GM19043 (cell line): ENCODE results near the gene CCT8.

Experiments used
- ATAC-seq: cut with Tn5 transposase; IDR thresholded peaks from one replicate; pipeline ENCODE4 v1.9.1; 2021; ENCODE audit warnings: low read depth; ENCODE audit not compliant: unreplicated experiment

CCT8 gene, protein sequence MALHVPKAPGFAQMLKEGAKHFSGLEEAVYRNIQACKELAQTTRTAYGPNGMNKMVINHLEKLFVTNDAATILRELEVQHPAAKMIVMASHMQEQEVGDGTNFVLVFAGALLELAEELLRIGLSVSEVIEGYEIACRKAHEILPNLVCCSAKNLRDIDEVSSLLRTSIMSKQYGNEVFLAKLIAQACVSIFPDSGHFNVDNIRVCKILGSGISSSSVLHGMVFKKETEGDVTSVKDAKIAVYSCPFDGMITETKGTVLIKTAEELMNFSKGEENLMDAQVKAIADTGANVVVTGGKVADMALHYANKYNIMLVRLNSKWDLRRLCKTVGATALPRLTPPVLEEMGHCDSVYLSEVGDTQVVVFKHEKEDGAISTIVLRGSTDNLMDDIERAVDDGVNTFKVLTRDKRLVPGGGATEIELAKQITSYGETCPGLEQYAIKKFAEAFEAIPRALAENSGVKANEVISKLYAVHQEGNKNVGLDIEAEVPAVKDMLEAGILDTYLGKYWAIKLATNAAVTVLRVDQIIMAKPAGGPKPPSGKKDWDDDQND

GRCh38 chr21:29073222-29074006 is at the start of gene CCT8:
CCT8 (minus strand) TSS chr21:29073648; CDS start chr21:29073590, 58 bp downstream.
- ATAC-seq = peak; percentile 84

- peak; percentile 70 for ATAC-seq
These were observed 48.3 kb upstream of the CCT8 start for GRCh38 chr21:29121759-29122158.

GRCh38 chr21:29117372-29117955 is 44.0 kb upstream of the CCT8 start:
- ATAC-seq = no peak

DNA sequence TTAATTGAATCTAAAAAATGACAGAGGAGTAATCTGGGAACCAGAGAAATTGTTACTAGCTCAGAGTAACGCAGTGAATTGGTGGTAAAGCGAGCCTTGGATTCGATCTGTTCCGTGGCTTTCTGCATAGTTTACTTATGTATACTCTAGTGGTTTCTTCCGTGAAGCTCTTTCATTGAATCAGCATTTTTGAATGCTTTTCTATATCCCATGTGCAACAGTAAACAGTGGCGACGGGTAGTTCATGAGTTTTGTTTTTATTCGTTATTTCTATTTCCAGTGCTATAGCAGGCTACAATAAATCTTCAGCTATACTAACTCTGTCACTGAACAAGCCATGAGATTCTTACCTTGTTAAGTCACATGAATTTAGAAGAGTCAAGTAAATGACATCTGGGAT is 42.5 kb upstream of the CCT8 start:
- ATAC-seq = no peak

DNA sequence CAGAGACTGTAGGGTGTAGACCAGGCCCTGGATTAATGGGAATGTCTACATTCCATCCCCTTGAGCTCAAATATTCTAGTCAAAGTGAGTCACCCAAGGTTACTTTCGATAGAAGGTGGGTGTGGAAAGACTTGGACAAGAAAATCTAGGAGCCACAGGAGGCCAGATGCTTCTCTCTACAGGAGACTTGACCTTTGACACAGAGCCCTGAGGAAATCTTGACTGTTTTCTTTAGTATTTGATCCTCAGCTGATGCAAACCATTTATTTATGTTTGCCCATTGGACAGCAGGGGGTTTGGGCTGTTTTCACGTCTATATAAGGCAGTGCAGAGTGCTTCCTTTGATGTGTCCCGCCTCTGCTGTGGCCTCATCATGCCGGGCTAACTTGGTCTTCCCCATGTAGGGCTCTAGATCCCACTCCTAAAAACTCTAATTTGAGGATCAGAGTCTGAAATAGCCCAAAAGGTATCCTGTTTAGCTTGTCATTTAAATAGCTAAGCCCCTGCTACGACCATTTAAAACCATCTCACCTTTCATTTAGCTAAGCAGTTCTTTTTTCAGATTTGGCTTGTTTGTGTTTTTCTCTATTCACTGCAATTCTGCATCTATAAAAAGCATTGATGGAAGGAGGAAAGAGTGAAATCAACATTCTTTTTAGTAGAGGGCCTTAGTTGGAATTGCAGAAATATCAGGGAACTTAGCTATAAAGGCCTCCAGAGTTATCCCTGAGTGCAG is 41.5 kb upstream of the CCT8 start:
- no peak for ATAC-seq

- no peak for ATAC-seq
These were observed 31.8 kb upstream of the CCT8 start for GRCh38 chr21:29105218-29105617.

DNA sequence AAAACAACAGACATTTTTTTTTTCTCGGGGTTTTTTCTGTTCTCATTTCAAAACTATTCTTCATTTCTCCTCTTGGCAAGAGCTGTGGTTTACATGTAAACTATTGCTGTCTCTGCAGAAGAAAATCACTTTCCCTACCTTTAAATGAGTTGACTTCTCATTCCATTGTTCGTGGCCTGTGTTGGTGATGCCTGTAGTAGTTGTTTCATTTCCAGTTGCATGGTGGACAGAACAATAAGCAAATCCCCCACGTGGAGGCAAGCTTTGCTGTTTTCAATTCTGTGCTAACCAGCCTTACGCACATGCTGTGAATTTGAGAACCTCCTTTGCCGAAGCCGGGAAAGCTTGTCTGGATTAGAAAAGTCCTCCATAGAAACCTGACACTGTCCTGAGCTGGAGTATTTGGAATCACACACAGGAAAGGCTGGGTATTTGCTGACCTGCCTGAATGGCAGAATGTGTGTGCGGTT is 30.8 kb upstream of the CCT8 start:
- ATAC-seq = peak; percentile 52

DNA sequence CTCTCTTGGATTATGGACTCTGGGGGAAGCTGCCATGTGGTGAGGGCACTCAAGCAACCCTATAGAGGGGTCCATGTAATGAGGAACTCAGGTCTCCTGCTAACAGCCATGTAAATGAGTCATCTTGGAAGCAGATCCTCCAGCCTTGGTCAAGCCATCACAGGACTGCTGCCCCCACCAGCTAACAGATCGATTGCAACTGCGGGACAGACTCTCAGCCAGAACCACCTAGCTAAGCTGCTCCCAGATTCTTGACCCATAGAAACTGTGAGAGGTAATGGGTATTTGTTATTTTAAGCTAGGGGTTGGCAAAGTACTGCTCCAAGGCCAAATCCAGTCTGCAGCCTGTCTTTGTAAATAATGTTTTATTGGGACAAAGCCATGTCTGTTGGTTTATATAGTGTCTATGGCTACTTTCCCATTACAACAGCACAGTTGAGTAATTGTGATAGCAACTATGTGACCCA is 29.4 kb upstream of the CCT8 start:
- ATAC-seq = no peak

DNA sequence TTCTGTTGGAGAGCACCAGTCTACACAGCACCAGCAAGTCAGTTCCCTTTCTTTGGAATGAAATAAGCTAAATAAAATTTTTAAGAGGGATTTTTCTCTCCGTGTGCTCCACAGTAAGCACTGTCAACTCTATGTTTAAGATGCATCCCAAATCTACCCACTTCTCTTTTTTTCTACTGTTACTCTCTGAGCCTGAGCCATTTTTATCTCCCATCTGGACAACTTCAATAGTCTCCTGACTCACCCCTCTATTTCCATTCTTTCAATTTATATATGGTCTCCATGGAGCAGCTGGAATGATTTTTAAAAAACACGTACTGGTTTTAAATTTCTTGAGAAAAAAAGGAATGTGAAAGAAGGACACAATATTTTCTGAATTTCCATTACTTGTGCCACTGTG is 24.7 kb upstream of the CCT8 start:
- no peak for ATAC-seq

DNA sequence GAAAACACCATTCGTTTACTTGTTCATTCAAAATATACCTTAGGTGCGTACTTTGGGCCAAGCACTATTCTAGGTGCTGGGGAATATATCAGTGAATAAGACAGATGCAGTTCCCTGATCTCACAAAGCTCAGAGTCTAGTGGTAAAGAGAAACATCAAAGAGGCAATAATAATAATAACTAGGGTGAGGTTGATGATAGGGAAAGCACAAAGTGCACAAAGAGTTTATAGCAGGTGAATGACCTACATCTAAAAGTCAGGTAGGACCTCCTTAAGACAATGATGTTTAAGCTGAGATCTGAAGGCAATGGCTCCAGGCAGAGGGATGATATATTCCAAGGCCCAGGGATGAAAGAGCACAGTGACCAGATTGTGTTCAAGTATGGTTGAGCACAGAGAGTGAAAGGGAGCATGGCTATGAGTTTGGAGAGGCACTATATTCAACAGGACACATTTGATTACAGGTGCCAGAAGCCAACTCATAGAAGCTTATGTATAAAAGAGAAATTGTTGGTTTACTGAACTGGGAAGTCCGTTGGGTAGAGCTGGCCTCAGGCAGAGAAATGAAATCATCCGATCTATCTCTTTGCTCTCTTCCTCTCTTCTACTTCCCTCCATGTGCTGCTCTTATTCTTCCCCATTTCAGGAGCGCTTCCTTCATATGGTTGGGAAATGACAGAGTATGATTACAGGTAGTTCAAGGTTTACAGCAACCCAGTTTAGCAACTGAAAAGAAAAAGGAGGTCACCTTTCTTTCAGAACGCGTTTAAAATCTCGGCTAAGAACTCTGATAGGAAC is 23.0 kb upstream of the CCT8 start:
- no peak for ATAC-seq

DNA sequence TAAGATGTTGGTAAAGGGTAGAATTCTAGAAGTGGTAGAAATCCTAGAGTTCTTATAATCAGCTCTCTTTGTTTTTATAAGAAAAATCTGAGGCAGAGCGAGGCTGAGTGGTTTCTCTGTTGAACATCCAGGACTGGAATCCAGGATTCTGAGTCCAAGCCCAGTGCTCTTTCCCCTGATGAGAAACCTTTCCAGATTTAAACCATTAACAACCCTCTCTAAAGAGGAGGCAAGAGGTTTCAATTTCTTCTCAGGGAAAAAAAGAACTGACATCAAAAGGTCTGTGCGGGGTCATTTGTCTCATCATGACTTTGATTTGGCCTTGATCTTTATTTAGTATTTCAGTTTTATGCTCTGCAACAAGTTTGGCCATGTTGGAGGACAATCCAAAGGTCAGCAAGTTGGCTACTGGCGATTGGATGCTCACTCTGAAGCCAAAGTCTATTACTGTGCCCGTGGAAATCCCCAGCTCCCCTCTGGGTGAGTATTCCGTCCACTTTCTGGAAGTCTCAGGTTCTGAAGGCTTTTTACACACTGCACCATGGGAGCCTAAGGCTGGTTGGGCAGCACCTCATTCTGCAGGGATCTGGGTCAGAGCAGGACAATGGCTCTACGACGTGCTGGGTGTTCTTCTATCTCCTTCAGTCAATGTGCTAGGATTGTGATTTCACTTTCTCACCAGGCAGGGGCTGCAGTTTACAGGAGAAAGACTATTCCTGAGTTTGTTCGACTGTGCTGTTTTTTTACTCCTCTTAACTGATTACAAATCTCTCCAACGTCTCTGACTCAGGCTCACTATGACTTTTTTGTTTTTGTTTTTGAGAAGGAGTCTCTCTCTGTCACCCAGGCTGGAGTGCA is 18.9 kb upstream of the CCT8 start:
- ATAC-seq = no peak

GRCh38 chr21:29091033-29091432 is 17.6 kb upstream of the CCT8 start:
- ATAC-seq = no peak

GRCh38 chr21:29085106-29085752 is 11.8 kb upstream of the CCT8 start:
- ATAC-seq = no peak

DNA sequence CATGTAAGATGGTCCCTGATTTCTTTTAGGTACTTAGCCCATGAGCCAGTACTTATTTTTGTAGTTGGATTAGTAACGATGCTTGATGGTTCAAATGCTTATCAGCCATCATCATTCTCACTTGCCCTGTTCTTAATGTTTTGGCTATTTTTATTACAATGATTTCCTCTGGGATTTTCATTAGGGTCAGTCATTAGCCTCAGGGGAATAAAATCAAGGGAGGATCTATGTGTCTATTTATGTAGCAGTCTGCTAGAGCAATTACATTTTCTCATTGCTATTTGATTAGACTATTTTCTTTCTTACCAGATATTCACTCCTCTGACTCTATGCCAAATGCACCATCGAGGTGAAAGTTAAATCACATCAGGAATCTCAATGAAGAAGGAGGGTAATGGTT is 10.9 kb upstream of the CCT8 start:
- no peak for ATAC-seq

DNA sequence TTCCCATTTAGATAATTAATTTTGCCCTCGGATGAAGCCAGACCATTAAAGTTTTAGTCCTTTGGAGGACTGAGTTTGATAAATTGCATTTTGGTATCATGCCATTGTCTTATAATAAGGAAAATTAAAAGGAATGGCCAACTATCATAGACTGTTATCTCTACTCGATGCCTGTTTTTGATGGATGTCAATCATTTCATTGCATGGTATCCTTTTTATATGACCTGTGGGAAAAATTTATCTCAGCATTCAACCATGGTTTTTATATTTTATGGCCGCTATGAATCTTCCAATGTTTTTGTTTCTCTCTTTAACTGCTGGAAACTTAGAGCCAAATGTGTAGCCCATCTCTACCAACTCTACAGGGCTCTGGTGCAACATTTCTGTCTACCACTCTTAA is 9.9 kb upstream of the CCT8 start:
- no peak for ATAC-seq

DNA sequence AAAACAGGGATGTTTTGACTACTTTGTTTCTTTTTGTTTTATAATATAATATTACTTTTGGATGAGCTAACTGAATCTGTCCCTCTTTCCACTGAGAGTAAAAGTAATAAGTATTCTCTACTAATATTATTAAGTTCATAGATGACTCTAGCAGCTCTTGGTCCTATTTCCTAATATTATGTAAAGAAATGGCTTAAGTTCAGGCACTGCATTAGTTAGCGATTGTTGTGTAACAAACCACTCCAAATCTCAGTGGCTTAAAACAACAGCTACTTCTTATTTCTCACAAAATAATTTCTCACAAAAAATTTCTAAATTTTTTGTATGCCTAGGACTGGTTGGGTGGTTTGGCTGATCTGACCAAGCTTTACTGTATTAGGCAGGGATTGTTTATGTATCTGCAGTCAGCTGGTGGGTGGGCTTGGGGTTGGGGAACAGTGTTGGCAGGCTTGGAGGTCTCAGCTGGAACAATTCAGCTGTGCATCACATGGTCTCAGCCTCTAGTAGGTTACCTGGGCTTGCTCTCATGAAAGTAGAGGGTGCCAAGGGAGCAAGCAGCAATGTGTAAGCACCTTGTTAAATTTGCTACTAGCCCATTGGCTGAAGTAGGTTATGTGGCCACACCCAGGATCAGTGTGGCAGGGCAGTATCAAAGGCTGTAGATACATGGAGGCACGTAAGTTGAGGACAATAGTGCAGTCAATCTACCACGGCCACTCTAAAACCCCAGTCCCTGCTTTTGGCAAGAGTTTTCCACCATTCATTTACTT is 8.8 kb upstream of the CCT8 start:
- ATAC-seq = no peak

DNA sequence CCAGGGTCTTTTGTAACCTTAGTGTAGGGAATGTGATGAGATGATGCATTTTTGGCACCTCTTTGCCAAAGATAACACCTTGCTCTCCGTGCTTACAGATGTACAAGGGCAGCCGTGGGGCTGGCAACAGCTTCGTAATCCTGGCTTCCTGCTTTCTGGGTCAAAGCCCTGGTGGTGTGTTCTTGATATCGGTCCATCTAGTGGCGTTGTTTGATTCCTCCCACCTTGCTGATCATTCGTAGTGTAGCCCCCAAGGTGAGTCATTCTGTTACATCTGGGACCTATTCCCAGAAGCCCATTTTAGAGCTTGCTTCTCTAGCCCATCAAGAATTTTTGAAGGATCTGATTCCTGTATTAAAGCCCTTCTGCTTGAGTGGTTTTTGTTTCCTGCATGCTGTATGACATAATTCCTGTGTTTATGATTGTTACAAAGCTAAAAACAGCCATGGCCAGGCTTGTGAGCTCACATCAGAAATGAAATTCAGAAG is 7.0 kb upstream of the CCT8 start:
- ATAC-seq = no peak
